ENCODE data around the gene ZNF385A.

The ZNF385A gene

DNA sequence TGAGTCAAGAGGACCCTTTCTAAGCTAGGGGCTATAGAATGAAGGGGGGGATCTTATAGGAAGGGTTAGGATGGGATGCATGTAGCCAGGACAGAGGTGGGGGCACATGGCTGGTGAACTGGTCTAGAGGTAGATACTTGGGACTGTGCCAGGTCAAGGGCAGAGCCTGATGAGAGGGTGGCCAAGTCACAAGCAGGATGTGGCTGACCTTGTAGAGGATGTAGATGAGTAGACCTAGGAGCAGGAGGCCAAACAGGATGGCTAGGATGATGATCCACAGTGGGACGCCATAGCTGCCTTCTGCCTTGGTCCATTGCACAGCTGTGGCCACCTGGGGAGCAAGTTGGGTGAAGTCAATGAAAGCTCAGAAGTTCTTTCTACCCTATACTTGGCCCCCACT lies 12.6 kb upstream of the ZNF385A start:
- TF ChIP-seq, protein P1, sequence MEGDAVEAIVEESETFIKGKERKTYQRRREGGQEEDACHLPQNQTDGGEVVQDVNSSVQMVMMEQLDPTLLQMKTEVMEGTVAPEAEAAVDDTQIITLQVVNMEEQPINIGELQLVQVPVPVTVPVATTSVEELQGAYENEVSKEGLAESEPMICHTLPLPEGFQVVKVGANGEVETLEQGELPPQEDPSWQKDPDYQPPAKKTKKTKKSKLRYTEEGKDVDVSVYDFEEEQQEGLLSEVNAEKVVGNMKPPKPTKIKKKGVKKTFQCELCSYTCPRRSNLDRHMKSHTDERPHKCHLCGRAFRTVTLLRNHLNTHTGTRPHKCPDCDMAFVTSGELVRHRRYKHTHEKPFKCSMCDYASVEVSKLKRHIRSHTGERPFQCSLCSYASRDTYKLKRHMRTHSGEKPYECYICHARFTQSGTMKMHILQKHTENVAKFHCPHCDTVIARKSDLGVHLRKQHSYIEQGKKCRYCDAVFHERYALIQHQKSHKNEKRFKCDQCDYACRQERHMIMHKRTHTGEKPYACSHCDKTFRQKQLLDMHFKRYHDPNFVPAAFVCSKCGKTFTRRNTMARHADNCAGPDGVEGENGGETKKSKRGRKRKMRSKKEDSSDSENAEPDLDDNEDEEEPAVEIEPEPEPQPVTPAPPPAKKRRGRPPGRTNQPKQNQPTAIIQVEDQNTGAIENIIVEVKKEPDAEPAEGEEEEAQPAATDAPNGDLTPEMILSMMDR (IDR thresholded peaks at IDR 0.05; ENCODE audit: unreplicated experiment in 3 of 3): no peak
- Mint-ChIP-seq H3K9me3 (no peaks in the 10 kb centered on the region), H3K27me3 (ENCODE audit: low read depth) (no peaks in the 10 kb centered on the region), H3K36me3 (ENCODE audit: low read depth) (peaks cover 55% of the 10 kb centered on the region), H3K4me1 (peaks cover 22% of the 10 kb centered on the region), H3K27ac (no peak overlapping the region), H3K4me3 (no peak overlapping the region)

DNA sequence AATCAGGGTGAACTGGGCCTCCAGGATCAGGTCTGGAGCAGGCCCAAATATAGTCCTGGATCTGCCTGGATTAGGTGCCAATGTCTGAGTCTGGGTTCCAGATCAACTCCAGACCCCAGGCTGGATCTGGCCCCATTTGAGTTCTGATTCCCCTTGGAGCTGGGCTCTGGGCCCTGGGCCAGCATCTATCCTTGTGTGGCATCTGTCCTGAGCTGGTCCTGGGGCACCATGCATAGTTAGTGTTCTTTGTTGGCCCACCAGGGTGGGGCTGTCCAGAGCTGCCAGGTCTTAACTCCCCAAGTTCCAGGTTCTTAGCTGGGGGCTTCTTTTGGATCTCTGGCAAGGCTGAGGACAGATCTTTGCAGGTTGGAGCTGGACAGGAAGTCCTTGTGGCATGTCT lies 11.0 kb upstream of the ZNF385A start:
- Mint-ChIP-seq H3K27ac (no peak overlapping the region), H3K36me3 (ENCODE audit: low read depth) (peaks cover 44% of the 10 kb centered on the region)

DNA sequence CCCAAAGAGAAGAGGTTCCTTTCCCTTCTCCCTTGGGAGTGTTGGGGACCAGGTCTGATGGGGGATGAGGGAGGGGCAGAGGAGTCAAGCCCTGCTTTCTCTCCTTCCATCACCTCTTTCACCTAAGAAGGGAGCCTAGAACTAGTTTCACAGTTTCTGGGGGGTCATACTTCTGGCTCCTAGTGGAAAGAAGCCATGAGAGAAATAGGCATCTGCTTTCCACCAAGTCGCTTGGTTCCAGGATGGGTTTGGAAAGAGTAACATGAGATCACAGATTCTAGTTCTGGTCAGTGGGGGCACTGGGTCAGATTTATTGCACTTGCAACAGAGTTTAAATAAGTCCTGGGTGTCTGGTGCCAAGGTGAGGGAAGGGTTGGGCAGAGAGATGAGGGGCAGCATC lies 10.5 kb upstream of the ZNF385A start:
- no peaks in the 10 kb centered on the region for H3K9me3 Mint-ChIP-seq
- H3K4me1 Mint-ChIP-seq: peaks cover 30% of the 10 kb centered on the region
- peaks cover 44% of the 10 kb centered on the region for H3K36me3 Mint-ChIP-seq (ENCODE audit: low read depth)
- H3K27me3 Mint-ChIP-seq (ENCODE audit: low read depth): peaks cover 4% of the 10 kb centered on the region
- H3K27ac Mint-ChIP-seq: peak overlapping the region in 2 of 3 experiments; percentile 38 to 73
- H3K4me3 Mint-ChIP-seq: no peak overlapping the region
- TF ChIP-seq, protein P1 (IDR thresholded peaks at IDR 0.05; ENCODE audit: unreplicated experiment in 3 of 3): no peak

More for the DNA sequence above, 11.0 kb upstream of the ZNF385A start:
- Mint-ChIP-seq H3K4me1 (peaks cover 29% of the 10 kb centered on the region), H3K4me3 (no peak overlapping the region), H3K27me3 (ENCODE audit: low read depth) (peaks cover 4% of the 10 kb centered on the region), H3K9me3 (no peaks in the 10 kb centered on the region)
- TF ChIP-seq, protein P1 (IDR thresholded peaks at IDR 0.05; ENCODE audit: unreplicated experiment in 3 of 3): no peak

DNA sequence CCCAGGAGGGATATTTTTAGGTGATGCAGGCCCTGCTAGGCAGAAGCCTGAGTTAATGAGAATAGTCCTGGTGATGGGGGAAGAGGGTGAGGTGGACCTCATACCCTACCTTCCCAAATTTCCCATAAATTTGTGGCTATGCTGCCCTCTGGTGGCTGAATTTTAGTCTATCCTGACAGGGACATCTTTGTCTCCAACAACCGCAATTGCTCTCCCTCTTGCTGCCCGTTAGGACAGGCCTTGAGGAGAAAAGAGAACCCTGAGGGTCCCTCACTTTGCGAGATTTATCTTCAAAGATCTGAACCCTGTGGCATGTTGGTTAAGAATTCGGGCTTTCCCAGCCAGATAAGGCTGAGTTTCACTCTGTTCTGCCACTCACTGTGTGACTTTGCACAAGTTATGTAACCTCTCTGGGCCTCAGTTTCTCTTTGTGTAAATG lies 9.8 kb upstream of the ZNF385A start:
- TF ChIP-seq, protein P1 (IDR thresholded peaks at IDR 0.05; ENCODE audit: unreplicated experiment in 3 of 3): peak; percentile 72 to 77 (median 74)
- H3K27me3 Mint-ChIP-seq (ENCODE audit: low read depth): peaks cover 4% of the 10 kb centered on the region
- peak overlapping the region; percentile 48 to 66 (median 60) for H3K4me3 Mint-ChIP-seq
- peaks cover 42% of the 10 kb centered on the region for H3K36me3 Mint-ChIP-seq (ENCODE audit: low read depth)
- peaks cover 36% of the 10 kb centered on the region for H3K4me1 Mint-ChIP-seq
- peak overlapping the region; percentile 66 to 74 (median 73) for H3K27ac Mint-ChIP-seq
- H3K9me3 Mint-ChIP-seq: no peaks in the 10 kb centered on the region

DNA sequence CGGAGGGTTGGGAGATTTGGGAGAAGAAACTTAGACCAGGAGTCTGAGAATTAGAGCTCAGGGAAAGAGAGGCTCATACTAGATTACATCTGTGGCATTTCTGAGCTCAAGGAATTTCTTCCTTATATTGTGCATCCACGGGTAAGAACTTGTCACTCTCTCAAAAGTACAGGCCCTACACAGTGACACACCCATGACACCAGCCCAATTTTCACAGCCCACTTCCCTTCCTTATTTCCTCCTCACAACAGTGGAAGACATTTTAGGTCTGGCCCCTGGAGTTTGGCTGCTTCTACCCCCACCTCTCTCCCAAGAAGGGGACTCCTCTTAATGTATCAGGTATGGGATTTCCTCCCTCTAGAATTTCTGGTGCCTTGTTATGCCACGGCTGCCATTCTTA lies 9.2 kb upstream of the ZNF385A start:
- Mint-ChIP-seq H3K27ac (peak overlapping the region; percentile 66 to 74 (median 73)), H3K9me3 (no peaks in the 10 kb centered on the region), H3K27me3 (ENCODE audit: low read depth) (peaks cover 4% of the 10 kb centered on the region), H3K4me1 (peaks cover 36% of the 10 kb centered on the region), H3K4me3 (peak overlapping the region; percentile 48 to 66 (median 60)), H3K36me3 (ENCODE audit: low read depth) (peaks cover 39% of the 10 kb centered on the region)
- TF ChIP-seq, protein P1 (IDR thresholded peaks at IDR 0.05; ENCODE audit: unreplicated experiment in 3 of 3): no peak

DNA sequence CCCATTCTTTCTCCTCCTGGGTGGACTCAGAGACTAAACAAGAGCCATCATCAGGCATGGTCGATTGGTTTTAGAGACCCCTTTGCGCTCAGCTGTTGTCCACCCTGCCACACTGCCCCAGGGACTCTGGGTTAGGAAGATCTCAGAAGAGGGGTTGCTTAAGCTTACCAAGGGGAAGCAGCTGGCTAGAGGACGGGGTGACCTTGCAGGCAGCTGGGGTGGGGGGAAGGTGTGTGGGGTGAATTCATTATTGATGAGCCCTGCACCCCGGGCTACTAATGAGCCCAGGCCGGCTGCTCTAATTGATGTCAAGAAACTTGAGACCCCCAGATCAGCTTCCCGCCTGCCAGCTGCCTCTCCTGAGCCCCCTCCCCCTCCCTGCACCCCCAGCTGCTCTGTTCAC lies 8.7 kb upstream of the ZNF385A start:
- TF ChIP-seq, protein P1 (IDR thresholded peaks at IDR 0.05; ENCODE audit: unreplicated experiment in 3 of 3): no peak
- peaks cover 4% of the 10 kb centered on the region for H3K27me3 Mint-ChIP-seq (ENCODE audit: low read depth)
- H3K4me1 Mint-ChIP-seq: peaks cover 40% of the 10 kb centered on the region
- peaks cover 35% of the 10 kb centered on the region for H3K36me3 Mint-ChIP-seq (ENCODE audit: low read depth)
- peak overlapping the region; percentile 56 to 60 (median 58) for H3K4me3 Mint-ChIP-seq
- H3K27ac Mint-ChIP-seq: peak overlapping the region; percentile 66 to 83 (median 73)
- no peaks in the 10 kb centered on the region for H3K9me3 Mint-ChIP-seq

Measured in nephron (organoid).